GM12878 (cell line): ENCODE results near the gene GAK. TPM values are rescaled to one million over a fixed set of nuclear protein-coding genes. Genes with fewer than 3 reads are reported as not detected.

Experiments
- ATAC-seq: fragments of 200-7000 bp; cut with Tn5 transposase; 3 replicates; pipeline ENCODE4 v1.9.1; 2020; ENCODE audit warnings: mild to moderate bottlenecking, moderate library complexity
- Bru-seq: library from RNA; stranded (reverse); fragments of 400-500 nt; gene quantifications from one replicate; lab custom pipeline; 2021; lab: Mats Ljungman, UMichigan
- BruChase-seq, 2 experiments: library from RNA; stranded (reverse); fragments of 400-500 nt; gene quantifications; one replicate each; lab custom pipeline; 2021; lab: Mats Ljungman, UMichigan
- BruUV-seq: library from RNA; stranded (reverse); fragments of 400-500 nt; replicated peaks from 2 replicates; lab custom pipeline; 2021; lab: Mats Ljungman, UMichigan
- CTCF ChIA-PET: fragments of 300-600 bp; sonication (Branson Sonifier 250); formaldehyde crosslinking; extraction: SDS; loops from one replicate; lab custom pipeline; 2021; ENCODE audit warnings: inconsistent platforms; lab: Yijun Ruan, JAX
- POLR2A ChIA-PET: fragments of 350-600 bp; formaldehyde crosslinking; extraction: SDS; loops from one replicate; lab custom pipeline; 2021; ENCODE audit warnings: inconsistent platforms; lab: Charles Lee
- RAD21 ChIA-PET: fragments of 300-600 bp; sonication (Branson Sonifier 250); formaldehyde crosslinking; loops from one replicate; lab custom pipeline; 2023; ENCODE audit warnings: antibody characterized with exemption; ENCODE audit not compliant: unreplicated experiment; lab: Charles Lee
- SMC1A ChIA-PET: fragments of 300-600 bp; sonication (Branson Sonifier 250); formaldehyde crosslinking; loops from one replicate; lab custom pipeline; 2023; ENCODE audit not compliant: unreplicated experiment, uncharacterized antibody; lab: Charles Lee
- DNase-seq: peaks from one replicate; pipeline ENCODE4 v3.0.0-alpha.2; 2011; ENCODE audit warnings: low read depth, low spot score
- FAIRE-seq: peaks from 3 replicates; lab custom pipeline; 2011; peaks lifted over from hg19 to GRCh38; lab: Jason Lieb, UNC
- H2AFZ ChIP-seq: 2 replicates; pipeline ENCODE4 v1.6.0; 2011; ENCODE audit warnings: low read depth, low read length, control low read depth; ENCODE audit not compliant: control insufficient read depth
- H3K27ac ChIP-seq: 2 replicates; pipeline ENCODE4 v1.5.1; 2011; ENCODE audit warnings: control low read depth; ENCODE audit not compliant: control insufficient read depth, insufficient read depth
- H3K27me3 ChIP-seq, 2 experiments: replicated peaks in 1 of 2; 2 replicates each; pipeline versions ENCODE4 v1.6.0 to v1.6.1; 2011; ENCODE audit warnings: low read length in 1 of 2; ENCODE audit not compliant: control insufficient read depth in 2 of 2, insufficient read depth in 2 of 2
- H3K36me3 ChIP-seq, 2 experiments: 2 replicates each; pipeline ENCODE4 v1.5.1; 2011; ENCODE audit warnings: low read length in 1 of 2; ENCODE audit not compliant: control insufficient read depth in 2 of 2, insufficient read depth in 2 of 2
- H3K4me1 ChIP-seq: 2 replicates; pipeline ENCODE4 v1.6.1; 2011; ENCODE audit warnings: mild to moderate bottlenecking, low read length, moderate library complexity, mixed read lengths; ENCODE audit not compliant: control insufficient read depth, insufficient read depth
- H3K4me2 ChIP-seq: 2 replicates; pipeline ENCODE4 v1.6.0; 2011; ENCODE audit warnings: control low read depth; ENCODE audit not compliant: control insufficient read depth, insufficient read depth
- H3K4me3 ChIP-seq: fragments of 200-600 bp; sonication (generic); 2 replicates; pipeline ENCODE4 v1.5.1; 2016
- H3K79me2 ChIP-seq: 2 replicates; pipeline ENCODE4 v1.6.0; 2011; ENCODE audit warnings: low read length; ENCODE audit not compliant: control insufficient read depth, insufficient read depth
- H3K9ac ChIP-seq: 2 replicates; pipeline ENCODE4 v1.8.0; 2011; ENCODE audit warnings: low read length, control low read depth, mixed read lengths; ENCODE audit not compliant: control insufficient read depth, insufficient read depth
- H3K9me3 ChIP-seq: replicated peaks from 3 replicates; pipeline ENCODE4 v1.5.1; 2011; ENCODE audit warnings: mild to moderate bottlenecking, low read length; ENCODE audit not compliant: control insufficient read depth, insufficient read depth
- H4K20me1 ChIP-seq: 2 replicates; pipeline ENCODE4 v1.6.0; 2011; ENCODE audit not compliant: control insufficient read depth, insufficient read depth
- CBX5 ChIP-seq: sonication (generic); IDR thresholded peaks from 2 replicates; pipeline ENCODE4 v1.6.1; 2016; ENCODE audit warnings: low read depth, moderate library complexity, mild to moderate bottlenecking, inconsistent platforms
- LARP7 ChIP-seq: fragments of 450-650 bp; IDR thresholded peaks from 2 replicates; pipeline ENCODE4 v1.6.1; 2017; ENCODE audit warnings: mild to moderate bottlenecking
- MTA2 ChIP-seq: fragments of 450-650 bp; IDR thresholded peaks from 2 replicates; pipeline ENCODE4 v1.6.1; 2016; ENCODE audit warnings: low read depth, mild to moderate bottlenecking, moderate library complexity
- POLR2AphosphoS2 ChIP-seq: IDR thresholded peaks from 2 replicates; pipeline ENCODE4 v1.6.1; 2011; ENCODE audit warnings: low read depth, mild to moderate bottlenecking, low read length, improper control_type of control experiment, moderate library complexity
- SMC3 ChIP-seq: IDR thresholded peaks from 2 replicates; pipeline ENCODE4 v1.6.1; 2011; ENCODE audit warnings: low read length, improper control_type of control experiment, borderline replicate concordance
- STAT1 ChIP-seq: fragments of 450-650 bp; conservative IDR thresholded peaks from 2 replicates; pipeline ENCODE4 v1.6.1; 2014; ENCODE audit warnings: antibody characterized with exemption, mild to moderate bottlenecking
- STAT3 ChIP-seq: IDR thresholded peaks from 2 replicates; pipeline ENCODE4 v1.6.1; 2011; ENCODE audit warnings: low read depth, low read length, improper control_type of control experiment
- WGBS: methylation state at CpG from one replicate; pipeline ENCODE4 v1.1.6; 2016; ENCODE audit warnings: low lambda C conversion rate; ENCODE audit not compliant: insufficient replicate concordance, insufficient coverage; ENCODE audit errors: missing lambda C conversion rate; 5-methylcytosine and 5-hydroxymethylcytosine counted together
- in situ Hi-C: fragments of 300-500 bp; cut with MboI; formaldehyde crosslinking; loops from 9 replicates; pipeline ENCODE4 v1.14.3; 2018; ENCODE audit warnings: mixed read lengths
- intact Hi-C: fragments of 100-400 bp; cut with micrococcal nuclease; formaldehyde crosslinking; loops from one replicate; pipeline ENCODE4 v1.14.2; 2022; ENCODE audit not compliant: unreplicated experiment
- long read RNA-seq, 2 experiments: library from polyadenylated mRNA; unstranded; transcript quantifications; one replicate each; pipeline ENCODE4 v2.0.0, GENCODE V29; 2019 to 2020
- polyA minus RNA-seq, 3 experiments: library from RNA; depleted of rRNA, polyadenylated mRNA; stranded (reverse); fragments of >200 nt; gene quantifications; 2 replicates each; pipeline ENCODE4 v1.2.3, GENCODE V29; 2011
- polyA plus RNA-seq, 11 experiments: library from polyadenylated mRNA; depleted of rRNA in 4 of 11; unstranded in 6 of 11; stranded (reverse) in 5 of 11; fragments of >200 nt; fragmentation: Nextera tagmentation in 4 of 11; fragmentation: Illumina TruSeq in 1 of 11; extraction: Ambion mirVana in 4 of 11; extraction: Trizol in 1 of 11; gene quantifications; 1 replicate in 1 of 11; 2 replicates in 10 of 11; pipeline versions ENCODE4 v1.2.1 to v1.2.3, GENCODE V29; 2011 to 2016; ENCODE audit warnings: inconsistent platforms in 2 of 11, missing spikeins in 2 of 11, low read depth in 1 of 11
- total RNA-seq, 4 experiments: library from RNA; depleted of rRNA in 3 of 4; stranded (reverse); fragments of >200 nt in 3 of 4; fragmentation: Illumina TruSeq in 1 of 4; extraction: Trizol in 1 of 4; gene quantifications; 2 replicates each; pipeline versions ENCODE4 v1.2.1 to v1.2.3, GENCODE V29; 2013 to 2021
- TF ChIP-seq, protein P1 (sequence below): fragments of 450-650 bp; IDR thresholded peaks from 2 replicates; pipeline ENCODE4 v1.6.1; 2017; ENCODE audit warnings: borderline replicate concordance
- TF ChIP-seq, protein P2 (sequence below): fragments of 450-650 bp; formaldehyde crosslinking; IDR thresholded peaks from 2 replicates; pipeline ENCODE4 v1.4.0; 2022; ENCODE audit warnings: mild to moderate bottlenecking, moderate library complexity

GAK gene
- total RNA-seq (2013; cell fraction: nucleolus; rRNA removed), result 353 and 398 TPM in 2 replicates
- total RNA-seq (2014; rRNA removed) (84.3 and 96.9 TPM in 2 replicates), total RNA-seq (2014; rRNA removed; fragmentation: Illumina TruSeq; extraction: Trizol) (18.4 and 22.5 TPM in 2 replicates), total RNA-seq (2021) (114 and 127 TPM in 2 replicates), polyA plus RNA-seq (2011; rRNA removed) (20.8 and 36.6 TPM in 2 replicates), polyA plus RNA-seq (2014; fragmentation: Illumina TruSeq; extraction: Trizol) (9.3 and 20.2 TPM in 2 replicates), polyA plus RNA-seq (2014; fragmentation: Nextera tagmentation; extraction: Ambion mirVana) (1 to 10 TPM in 1 of 2 experiments, under 1 TPM in 1; 0.82 to 5.7 TPM), polyA plus RNA-seq (2014; rRNA removed) (87.6 and 109 TPM in 2 replicates), polyA plus RNA-seq (2016; fragmentation: Nextera tagmentation; extraction: Ambion mirVana) (10 to 100 TPM; 71.0 to 73.6 TPM), polyA minus RNA-seq (2011; rRNA and poly(A)+ RNA removed) (83.6 and 214 TPM in 2 replicates), Bru-seq, nascent RNA (percentile 79 among the genes with signal in this experiment), BruChase-seq, experiment 1, labeled RNA remaining after a 6-hour chase (percentile 93 among the genes with signal in this experiment), BruChase-seq, experiment 2, labeled RNA remaining after a 2-hour chase (percentile 87 among the genes with signal in this experiment)
- polyA plus RNA-seq (2011; ENCODE audit: low read depth), result 15.7 TPM
- 34.7 and 47.1 TPM in 2 replicates for polyA plus RNA-seq (2011; cell fraction: cytosol; rRNA removed)
- 193 and 259 TPM in 2 replicates for polyA plus RNA-seq (2011; cell fraction: nucleus; rRNA removed)
- polyA plus RNA-seq (2012), result 54.3 and 64.5 TPM in 2 replicates
- polyA minus RNA-seq (2011; cell fraction: cytosol; rRNA and poly(A)+ RNA removed), result 29.3 and 36.4 TPM in 2 replicates
- 79.4 and 142 TPM in 2 replicates for polyA minus RNA-seq (2011; cell fraction: nucleus; rRNA and poly(A)+ RNA removed)
- long read RNA-seq, experiment 1, full-length matches to known transcripts, result 7 of 21 reads
- long read RNA-seq, experiment 1, partial matches to known transcripts, result 2 of 21 reads
- long read RNA-seq, experiment 1, other reads (novel, unspliced or antisense), result 12 of 21 reads
- long read RNA-seq, experiment 2, partial matches to known transcripts, result 3 of 11 reads
- long read RNA-seq, experiment 2, other reads (novel, unspliced or antisense), result 8 of 11 reads

DNA sequence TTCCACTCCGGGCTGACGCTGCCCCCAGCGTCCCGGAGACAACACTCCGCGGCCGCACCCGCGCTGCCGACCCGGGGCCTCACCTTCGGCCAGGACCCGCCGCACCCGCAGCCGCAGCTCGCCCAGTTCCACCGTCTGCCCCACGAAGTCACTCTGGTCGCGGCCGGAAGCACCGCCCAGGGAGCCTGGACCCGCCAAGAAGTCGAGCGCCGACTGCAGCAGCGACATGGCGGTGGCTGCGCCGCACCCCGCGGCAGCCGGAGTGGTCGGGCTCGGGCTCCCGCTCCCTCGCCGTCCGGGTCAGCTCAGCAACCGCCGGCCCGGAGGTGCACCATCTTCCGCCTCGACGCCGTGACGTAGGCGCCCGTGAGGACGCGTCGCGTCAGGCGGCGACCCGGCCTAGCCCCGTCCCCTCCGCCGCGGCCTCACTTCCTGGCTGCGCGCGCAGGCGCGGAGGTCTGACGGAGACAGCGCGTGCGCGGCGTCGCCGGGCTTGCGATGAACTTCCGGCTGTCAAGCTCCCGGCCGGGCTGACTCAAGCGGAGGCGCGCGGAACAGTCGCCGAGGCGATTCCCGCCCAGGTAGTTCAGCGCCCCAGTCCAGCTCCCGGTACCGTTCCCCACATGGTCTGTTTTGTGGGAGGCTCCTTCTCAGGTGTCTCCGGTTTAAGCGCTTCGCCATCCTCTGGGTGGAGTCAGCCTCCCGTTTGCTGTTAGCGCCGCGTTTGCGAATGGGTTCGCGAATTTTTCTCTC lies at the start of gene GAK, which contains the start of gene TMEM175:
Gene GAK (minus strand): TSS at position 357 of the 753 bp plus-strand sequence. CDS start 129 bp downstream, at position 228.
Gene TMEM175 (plus strand): TSS at position 501 of the 753 bp plus-strand sequence. CDS start 15,280 bp downstream, outside the sequence.
- peak; percentile 71 for FAIRE-seq
- ATAC-seq, result peak; percentile 89
- ChIA-PET SMC1A (interaction anchor here (1.0 kb wide), 1 partner anchor 55 kb away, joined by 3 read pairs; the partner anchor contains the start of gene IDUA), CTCF (interaction anchor here (1.3 to 1.5 kb wide), 2 partner anchors 10 to 55 kb away, joined by 5 to 6 read pairs; partner anchors contain the start of gene IDUA), POLR2A (interaction anchor here (0.7 to 1.7 kb wide), 6 partner anchors 9 to 150 kb away, joined by 3 to 15 read pairs (median 6); partner anchors contain the start of gene IDUA), RAD21 (interaction anchor here (1.0 to 8.6 kb wide), 6 partner anchors 8 to 415 kb away, joined by 3 to 48 read pairs (median 3); partner anchors contain the start of genes IDUA and UVSSA)
- peaks cover 12% of the 10 kb centered on the region; the same call in 1 of the 2 replicates for H4K20me1 ChIP-seq
- peak within 1 kb of the TSS; percentile 90 for H3K27ac ChIP-seq
- no peaks in the 10 kb centered on the region for H3K27me3 ChIP-seq
- H3K79me2 ChIP-seq, result peaks cover 43% of the 10 kb centered on the region
- no TSS peak for BruUV-seq
- H3K4me3 ChIP-seq, result peak within 1 kb of the TSS; percentile 98
- in situ Hi-C loops, result no loop called here
- H2AFZ ChIP-seq, result peak within 1 kb of the TSS; percentile 44
- peaks cover 27% of the 10 kb centered on the region for H3K4me1 ChIP-seq
- DNase-seq, result peak; percentile 87
- under 1% methylated on average over 80 of the region's 99 CpGs for WGBS
- no peaks in the 10 kb centered on the region for H3K9me3 ChIP-seq
- H3K36me3 ChIP-seq, result no peaks in the 10 kb centered on the region; a peak in 1 of 4 replicates
- peak within 1 kb of the TSS; percentile 85 for H3K4me2 ChIP-seq
- H3K9ac ChIP-seq, result peak within 1 kb of the TSS; percentile 89
- intact Hi-C loops, result loop anchor here (1.0 to 10.0 kb wide), 3 partner anchors 8 to 257 kb away; partner anchors contain the start of genes ATP5ME, IDUA and MYL5
- no peak; the same call in 1 of the 2 replicates for TF ChIP-seq SMC3
- peak; percentile 74 for TF ChIP-seq POLR2AphosphoS2
- TF ChIP-seq LARP7, result peak; percentile 91
- TF ChIP-seq STAT1, result peak; percentile 28; the same call in 1 of the 2 replicates
- no peak for TF ChIP-seq MTA2
- no peak for TF ChIP-seq CBX5
- no peak for TF ChIP-seq STAT3
- TF ChIP-seq, protein P1, sequence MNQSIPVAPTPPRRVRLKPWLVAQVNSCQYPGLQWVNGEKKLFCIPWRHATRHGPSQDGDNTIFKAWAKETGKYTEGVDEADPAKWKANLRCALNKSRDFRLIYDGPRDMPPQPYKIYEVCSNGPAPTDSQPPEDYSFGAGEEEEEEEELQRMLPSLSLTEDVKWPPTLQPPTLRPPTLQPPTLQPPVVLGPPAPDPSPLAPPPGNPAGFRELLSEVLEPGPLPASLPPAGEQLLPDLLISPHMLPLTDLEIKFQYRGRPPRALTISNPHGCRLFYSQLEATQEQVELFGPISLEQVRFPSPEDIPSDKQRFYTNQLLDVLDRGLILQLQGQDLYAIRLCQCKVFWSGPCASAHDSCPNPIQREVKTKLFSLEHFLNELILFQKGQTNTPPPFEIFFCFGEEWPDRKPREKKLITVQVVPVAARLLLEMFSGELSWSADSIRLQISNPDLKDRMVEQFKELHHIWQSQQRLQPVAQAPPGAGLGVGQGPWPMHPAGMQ, result no peak
- TF ChIP-seq, protein P2, sequence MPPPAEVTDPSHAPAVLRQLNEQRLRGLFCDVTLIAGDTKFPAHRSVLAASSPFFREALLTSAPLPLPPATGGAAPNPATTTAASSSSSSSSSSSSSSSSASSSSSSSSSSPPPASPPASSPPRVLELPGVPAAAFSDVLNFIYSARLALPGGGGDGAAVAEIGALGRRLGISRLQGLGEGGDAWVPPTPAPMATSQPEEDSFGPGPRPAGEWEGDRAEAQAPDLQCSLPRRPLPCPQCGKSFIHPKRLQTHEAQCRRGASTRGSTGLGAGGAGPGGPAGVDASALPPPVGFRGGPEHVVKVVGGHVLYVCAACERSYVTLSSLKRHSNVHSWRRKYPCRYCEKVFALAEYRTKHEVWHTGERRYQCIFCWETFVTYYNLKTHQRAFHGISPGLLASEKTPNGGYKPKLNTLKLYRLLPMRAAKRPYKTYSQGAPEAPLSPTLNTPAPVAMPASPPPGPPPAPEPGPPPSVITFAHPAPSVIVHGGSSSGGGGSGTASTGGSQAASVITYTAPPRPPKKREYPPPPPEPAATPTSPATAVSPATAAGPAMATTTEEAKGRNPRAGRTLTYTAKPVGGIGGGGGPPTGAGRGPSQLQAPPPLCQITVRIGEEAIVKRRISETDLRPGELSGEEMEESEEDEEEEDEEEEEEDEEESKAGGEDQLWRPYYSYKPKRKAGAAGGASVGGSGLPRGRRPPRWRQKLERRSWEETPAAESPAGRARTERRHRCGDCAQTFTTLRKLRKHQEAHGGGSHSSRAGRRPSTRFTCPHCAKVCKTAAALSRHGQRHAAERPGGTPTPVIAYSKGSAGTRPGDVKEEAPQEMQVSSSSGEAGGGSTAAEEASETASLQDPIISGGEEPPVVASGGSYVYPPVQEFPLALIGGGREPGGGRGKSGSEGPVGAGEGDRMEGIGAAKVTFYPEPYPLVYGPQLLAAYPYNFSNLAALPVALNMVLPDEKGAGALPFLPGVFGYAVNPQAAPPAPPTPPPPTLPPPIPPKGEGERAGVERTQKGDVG, result no peak
